ENCODE measurements around the gene FZD4. TPM values are rescaled to one million over a fixed set of nuclear protein-coding genes. Genes with fewer than 3 reads are reported as not detected.

FZD4 gene
- total RNA-seq, 2 donors from 2014 or later: 0.02 TPM; not detected in 1

GRCh38 chr11:86904001-86904400 is 51.2 kb downstream of the FZD4 start:
- Mint-ChIP-seq H3K36me3 (ENCODE audit: low read depth) (no peaks in the 10 kb centered on the region), H3K4me3 (no peak overlapping the region), H3K4me1 (no peaks in the 10 kb centered on the region), H3K27me3 (peaks cover 11% of the 10 kb centered on the region), H3K27ac (no peak overlapping the region)
- DNase-seq (no peak), ATAC-seq (no peak)
- H3K9me3 ChIP-seq (ENCODE audit: control insufficient read depth, low read length, poor library complexity, severe bottlenecking): no peaks in the 10 kb centered on the region

- H3K9me3 ChIP-seq (ENCODE audit: control insufficient read depth, low read length, poor library complexity, severe bottlenecking): no peaks in the 10 kb centered on the region
- no peaks in the 10 kb centered on the region for H3K4me1 Mint-ChIP-seq
- DNase-seq (no peak), ATAC-seq (no peak)
- H3K4me3 Mint-ChIP-seq: no peak overlapping the region
- peaks cover 10% of the 10 kb centered on the region for H3K27me3 Mint-ChIP-seq
- H3K36me3 Mint-ChIP-seq (ENCODE audit: low read depth): no peaks in the 10 kb centered on the region
- H3K27ac Mint-ChIP-seq: no peak overlapping the region
Measured at GRCh38 chr11:86902345-86902744, 52.9 kb downstream of the FZD4 start.

- DNase-seq (no peak), ATAC-seq (no peak)
- H3K27me3 Mint-ChIP-seq: peaks cover 12% of the 10 kb centered on the region
- no peak overlapping the region for H3K27ac Mint-ChIP-seq
- H3K4me3 Mint-ChIP-seq: no peak overlapping the region
- H3K36me3 Mint-ChIP-seq (ENCODE audit: low read depth): no peaks in the 10 kb centered on the region
- H3K9me3 ChIP-seq (ENCODE audit: control insufficient read depth, low read length, poor library complexity, severe bottlenecking): no peaks in the 10 kb centered on the region
- no peaks in the 10 kb centered on the region for H3K4me1 Mint-ChIP-seq
Measured at GRCh38 chr11:86901599-86901998, 53.6 kb downstream of the FZD4 start.

GRCh38 chr11:86900162-86900561 is 55.0 kb downstream of the FZD4 start:
- Mint-ChIP-seq H3K4me1 (no peaks in the 10 kb centered on the region), H3K27ac (no peak overlapping the region), H3K27me3 (peaks cover 16% of the 10 kb centered on the region), H3K4me3 (no peak overlapping the region), H3K36me3 (ENCODE audit: low read depth) (no peaks in the 10 kb centered on the region)
- DNase-seq (no peak), ATAC-seq (no peak)
- no peaks in the 10 kb centered on the region for H3K9me3 ChIP-seq (ENCODE audit: control insufficient read depth, low read length, poor library complexity, severe bottlenecking)

GRCh38 chr11:86898689-86899088 is 56.5 kb downstream of the FZD4 start:
- no peaks in the 10 kb centered on the region for H3K4me1 Mint-ChIP-seq
- no peak overlapping the region for H3K4me3 Mint-ChIP-seq
- no peaks in the 10 kb centered on the region for H3K9me3 ChIP-seq (ENCODE audit: control insufficient read depth, low read length, poor library complexity, severe bottlenecking)
- DNase-seq (no peak), ATAC-seq (no peak)
- no peaks in the 10 kb centered on the region for H3K36me3 Mint-ChIP-seq (ENCODE audit: low read depth)
- H3K27me3 Mint-ChIP-seq: peaks cover 25% of the 10 kb centered on the region
- no peak overlapping the region for H3K27ac Mint-ChIP-seq

- Mint-ChIP-seq H3K4me1 (no peaks in the 10 kb centered on the region), H3K27me3 (peaks cover 24% of the 10 kb centered on the region), H3K36me3 (ENCODE audit: low read depth) (no peaks in the 10 kb centered on the region), H3K4me3 (no peak overlapping the region), H3K27ac (no peak overlapping the region)
- no peaks in the 10 kb centered on the region for H3K9me3 ChIP-seq (ENCODE audit: control insufficient read depth, low read length, poor library complexity, severe bottlenecking)
- no peak for DNase-seq
- ATAC-seq: no peak
Measured at GRCh38 chr11:86896441-86896841, 58.8 kb downstream of the FZD4 start.

Other genes with a start within 250 kb of the FZD4 start
- gene PRSS23, start 154.9 kb downstream of the FZD4 start, total RNA-seq: not detected
- gene TMEM135, start 82.5 kb upstream of the FZD4 start, total RNA-seq: 10 to 100 TPM; 23.9 to 25.3 TPM